ENCODE measurements around the gene MOB3B.

Gene MOB3B

GRCh38 chr9:27529316-27530278 lies at the start of gene MOB3B:
TSS of gene MOB3B (minus strand) at chr9:27529814. CDS start at chr9:27455550, 74,264 bp downstream.
- peak; percentile 66 for DNase-seq (ENCODE audit: low read depth)

GRCh38 chr9:27573634-27574590 lies 44.3 kb upstream of the MOB3B start:
- peak; percentile 86 for DNase-seq (ENCODE audit: low read depth)

GRCh38 chr9:27572918-27573633 lies 43.5 kb upstream of the MOB3B start, which contains the start of gene C9orf72:
TSS of gene C9orf72 (minus strand) at chr9:27573481. CDS start at chr9:27567120, 6,361 bp downstream.
- peak; percentile 77 for DNase-seq (ENCODE audit: low read depth)

- peak; percentile 35 for DNase-seq (ENCODE audit: low read depth)
Measured at GRCh38 chr9:27572566-27572917, 42.9 kb upstream of the MOB3B start.

GRCh38 chr9:27572061-27572460 lies 42.4 kb upstream of the MOB3B start:
- DNase-seq (ENCODE audit: low read depth): no peak

GRCh38 chr9:27571011-27571410 lies 41.4 kb upstream of the MOB3B start:
- DNase-seq (ENCODE audit: low read depth): no peak

GRCh38 chr9:27569406-27569805 lies 39.8 kb upstream of the MOB3B start:
- no peak for DNase-seq (ENCODE audit: low read depth)

- no peak for DNase-seq (ENCODE audit: low read depth)
Measured at GRCh38 chr9:27566118-27566517, 36.5 kb upstream of the MOB3B start.

- DNase-seq (ENCODE audit: low read depth): no peak
Measured at GRCh38 chr9:27565696-27566095, 36.1 kb upstream of the MOB3B start.

GRCh38 chr9:27564670-27565069 lies 35.1 kb upstream of the MOB3B start:
- DNase-seq (ENCODE audit: low read depth): no peak

- DNase-seq (ENCODE audit: low read depth): no peak
Measured at GRCh38 chr9:27563738-27564430, 34.3 kb upstream of the MOB3B start.

- DNase-seq (ENCODE audit: low read depth): no peak
Measured at GRCh38 chr9:27561685-27562084, 32.1 kb upstream of the MOB3B start.

GRCh38 chr9:27560457-27560856 lies 30.8 kb upstream of the MOB3B start:
- DNase-seq (ENCODE audit: low read depth): no peak

GRCh38 chr9:27558307-27558706 lies 28.7 kb upstream of the MOB3B start:
- DNase-seq (ENCODE audit: low read depth): no peak

- no peak for DNase-seq (ENCODE audit: low read depth)
Measured at GRCh38 chr9:27556470-27556869, 26.9 kb upstream of the MOB3B start.

- no peak for DNase-seq (ENCODE audit: low read depth)
Measured at GRCh38 chr9:27554712-27555111, 25.1 kb upstream of the MOB3B start.

GRCh38 chr9:27549196-27549755 lies 19.7 kb upstream of the MOB3B start:
- DNase-seq (ENCODE audit: low read depth): no peak

- no peak for DNase-seq (ENCODE audit: low read depth)
Measured at GRCh38 chr9:27548055-27548741, 18.6 kb upstream of the MOB3B start.

- DNase-seq (ENCODE audit: low read depth): no peak
Measured at GRCh38 chr9:27545471-27545870, 15.9 kb upstream of the MOB3B start.

GRCh38 chr9:27542508-27542907 lies 12.9 kb upstream of the MOB3B start:
- DNase-seq (ENCODE audit: low read depth): no peak

Measured in activated T-cell treated with anti-CD3 and anti-CD28 coated beads for 1 hour (primary cell).